Measurements from ENCODE around the gene CYP3A5. TPM values are rescaled to one million over a fixed set of nuclear protein-coding genes. Genes with fewer than 3 reads are reported as not detected.
"Not testable (repeated sequence)": the region's sequence is repeated elsewhere in the genome, so short reads cannot be mapped to it uniquely, and the experiment has no call there.

The CYP3A5 gene
- under 1 TPM in 1 of 2 experiments, not detected in 1; 0.08 TPM for total RNA-seq

- ChIA-PET CTCF (no interaction called here), POLR2A (no interaction called here)
Measured at GRCh38 chr7:99679400-99680191, at the start of gene CYP3A5. CYP3A5 (minus strand) TSS chr7:99679996; CDS start chr7:99679896, 100 bp downstream.

- POLR2A ChIA-PET, result no interaction called here
- CTCF ChIA-PET, result no interaction called here
Measured at GRCh38 chr7:99728615-99729014, 48.8 kb upstream of the CYP3A5 start.

GRCh38 chr7:99723201-99723600, 43.4 kb upstream of the CYP3A5 start:
- POLR2A ChIA-PET, CTCF ChIA-PET: not testable (repeated sequence)

- ChIA-PET CTCF (no interaction called here), POLR2A (no interaction called here)
Measured at GRCh38 chr7:99720800-99721595, 41.2 kb upstream of the CYP3A5 start.

GRCh38 chr7:99719996-99720769, 40.4 kb upstream of the CYP3A5 start:
- ChIA-PET POLR2A (no interaction called here), CTCF (no interaction called here)

- CTCF ChIA-PET, result no interaction called here
Measured at GRCh38 chr7:99713995-99714570, 34.3 kb upstream of the CYP3A5 start.

GRCh38 chr7:99709838-99710578, 30.2 kb upstream of the CYP3A5 start:
- CTCF ChIA-PET, result no interaction called here
- POLR2A ChIA-PET, result no interaction called here

More at GRCh38 chr7:99713995-99714570, 34.3 kb upstream of the CYP3A5 start:
- POLR2A ChIA-PET, result interaction anchor here (0.6 kb wide), 1 partner anchor 916 kb away, joined by 4 read pairs; no protein-coding TSS in a partner anchor

- ChIA-PET POLR2A (no interaction called here), CTCF (no interaction called here)
Measured at GRCh38 chr7:99709260-99709659, 29.5 kb upstream of the CYP3A5 start.

- ChIA-PET POLR2A (no interaction called here), CTCF (no interaction called here)
Measured at GRCh38 chr7:99707096-99707495, 27.3 kb upstream of the CYP3A5 start.

- POLR2A ChIA-PET, result no interaction called here
- CTCF ChIA-PET, result no interaction called here
Measured at GRCh38 chr7:99699946-99700345, 20.1 kb upstream of the CYP3A5 start.

GRCh38 chr7:99698867-99699730, 19.3 kb upstream of the CYP3A5 start:
- POLR2A ChIA-PET, CTCF ChIA-PET: not testable (repeated sequence)

- CTCF ChIA-PET, result no interaction called here
Measured at GRCh38 chr7:99694912-99695304, 15.1 kb upstream of the CYP3A5 start.

GRCh38 chr7:99694201-99694911, 14.6 kb upstream of the CYP3A5 start:
- CTCF ChIA-PET, result no interaction called here
- POLR2A ChIA-PET, result no interaction called here

More at GRCh38 chr7:99694912-99695304, 15.1 kb upstream of the CYP3A5 start:
- POLR2A ChIA-PET, result no interaction called here

- ChIA-PET CTCF (no interaction called here), POLR2A (no interaction called here)
Measured at GRCh38 chr7:99693427-99694200, 13.8 kb upstream of the CYP3A5 start.

GRCh38 chr7:99693100-99693426, 13.3 kb upstream of the CYP3A5 start:
- POLR2A ChIA-PET, result no interaction called here

GRCh38 chr7:99692563-99692962, 12.8 kb upstream of the CYP3A5 start:
- CTCF ChIA-PET, POLR2A ChIA-PET: not testable (repeated sequence)

More at GRCh38 chr7:99693100-99693426, 13.3 kb upstream of the CYP3A5 start:
- CTCF ChIA-PET, result no interaction called here

GRCh38 chr7:99691658-99692057, 11.9 kb upstream of the CYP3A5 start:
- POLR2A ChIA-PET, CTCF ChIA-PET: not testable (repeated sequence)
